T1000 (cell line): ENCODE results near the gene FBXL15.

Experiments
- DNase-seq: peaks from one replicate; lab custom pipeline; 2025; ENCODE audit warnings: mixed read lengths; lab: John Stamatoyannopoulos, UW

Gene FBXL15

GRCh38 chr10:102398172-102399020, 22.2 kb upstream of the FBXL15 start:
- DNase-seq = no peak

- DNase-seq = peak; percentile 73
These were observed 21.2 kb upstream of the FBXL15 start for GRCh38 chr10:102399217-102400021.

GRCh38 chr10:102400076-102400475, 20.6 kb upstream of the FBXL15 start:
- DNase-seq = no peak

GRCh38 chr10:102400598-102401341, 19.9 kb upstream of the FBXL15 start:
- DNase-seq = no peak

GRCh38 chr10:102401342-102401654, 19.3 kb upstream of the FBXL15 start:
- DNase-seq = no peak

GRCh38 chr10:102401735-102402511, 18.7 kb upstream of the FBXL15 start:
- DNase-seq = peak; percentile 23

GRCh38 chr10:102402512-102402896, 18.1 kb upstream of the FBXL15 start:
- no peak for DNase-seq

GRCh38 chr10:102403115-102403514, 17.5 kb upstream of the FBXL15 start:
- DNase-seq = no peak

- no peak for DNase-seq
These were observed 16.1 kb upstream of the FBXL15 start for GRCh38 chr10:102404361-102405107.

GRCh38 chr10:102405108-102405571, 15.5 kb upstream of the FBXL15 start:
- DNase-seq = no peak

GRCh38 chr10:102405632-102406031, 15.0 kb upstream of the FBXL15 start:
- no peak for DNase-seq

- DNase-seq = no peak
These were observed 13.8 kb upstream of the FBXL15 start for GRCh38 chr10:102406815-102407214.

- no peak for DNase-seq
These were observed 13.1 kb upstream of the FBXL15 start for GRCh38 chr10:102407425-102408130.

- no peak for DNase-seq
These were observed 12.4 kb upstream of the FBXL15 start for GRCh38 chr10:102408131-102408727.

GRCh38 chr10:102408728-102409603, 11.7 kb upstream of the FBXL15 start:
- DNase-seq = no peak

GRCh38 chr10:102409604-102410428, 10.8 kb upstream of the FBXL15 start:
- DNase-seq = no peak

- no peak for DNase-seq
These were observed 10.1 kb upstream of the FBXL15 start for GRCh38 chr10:102410429-102411073.
